Germinal center (tissue), 1 donor: Measurements from ENCODE around the gene CHD1.

Experiments used
- DNase-seq: peaks from one replicate; pipeline ENCODE4 v3.0.0; 2012; ENCODE audit warnings: mixed read lengths, low spot score

CHD1 gene

GRCh38 chr5:98935206-98935605 lies 6.4 kb upstream of the CHD1 start:
- DNase-seq, result no peak

GRCh38 chr5:98934546-98934945 lies 5.7 kb upstream of the CHD1 start:
- no peak for DNase-seq

- peak; percentile 15 for DNase-seq
Observed at GRCh38 chr5:98933445-98934072, 4.8 kb upstream of the CHD1 start.

DNA sequence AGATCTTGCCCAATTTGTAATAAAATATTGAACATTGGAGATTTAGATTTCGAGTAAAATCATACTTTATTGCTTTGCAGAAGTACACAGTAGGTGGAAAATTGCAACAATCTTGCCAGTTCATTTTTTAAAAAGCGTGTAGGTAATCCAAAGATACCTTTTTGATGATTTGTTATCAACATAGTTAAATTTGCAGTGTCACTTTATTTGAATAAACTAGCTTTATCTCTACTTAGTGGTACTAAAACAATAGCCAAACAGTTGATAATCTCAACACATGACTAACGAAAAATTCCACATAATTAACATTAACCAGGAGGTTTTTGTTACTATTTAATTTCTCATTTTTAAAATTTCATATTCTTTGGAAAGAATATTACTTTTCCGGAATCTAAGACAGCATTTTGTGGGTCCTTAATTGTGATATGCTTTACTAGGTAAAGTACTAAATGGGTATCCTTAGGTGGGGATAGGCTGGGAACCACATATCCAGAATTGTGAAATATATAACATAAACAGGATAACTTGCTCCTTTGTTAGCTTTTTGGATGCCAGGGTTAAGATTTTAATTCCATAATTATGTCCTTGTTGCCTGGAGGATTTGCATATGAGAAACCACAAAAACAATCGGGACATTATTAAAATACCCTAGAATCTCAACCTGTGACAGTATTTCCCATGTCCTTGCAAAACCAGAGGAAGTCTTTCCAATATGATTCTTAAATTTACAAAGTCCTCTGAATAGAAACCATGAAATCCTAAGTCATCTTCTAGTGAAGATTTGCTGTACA lies 2.4 kb upstream of the CHD1 start:
- no peak for DNase-seq

DNA sequence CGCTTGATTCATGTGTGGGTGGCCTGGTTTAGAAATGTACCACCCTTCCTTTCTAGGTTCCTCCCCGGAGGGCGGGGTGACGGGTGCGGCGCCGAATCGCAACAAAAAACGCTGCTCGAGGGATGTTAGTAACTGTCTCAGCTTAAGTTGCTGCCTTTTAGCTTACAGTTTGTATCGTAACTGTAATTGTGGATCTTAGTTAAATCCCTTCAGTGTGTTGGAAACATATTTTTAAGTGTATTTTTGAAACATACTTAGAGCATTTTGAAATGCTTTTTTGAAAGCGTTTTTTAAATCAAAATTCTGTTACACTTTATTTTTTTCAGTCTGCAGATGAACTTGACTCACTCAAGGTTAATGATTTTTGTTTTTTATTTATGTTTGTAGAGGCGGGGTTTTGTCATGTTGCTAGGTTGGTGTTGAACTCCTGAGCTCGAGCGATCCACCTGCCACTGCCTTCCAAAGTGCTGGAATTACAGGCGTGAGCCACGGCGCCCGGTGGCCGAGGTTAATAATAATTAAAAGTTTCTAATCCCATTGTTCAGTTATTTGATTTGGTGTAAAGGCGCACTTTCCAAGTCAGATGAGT lies 997 bp upstream of the CHD1 start:
- DNase-seq, result no peak

DNA sequence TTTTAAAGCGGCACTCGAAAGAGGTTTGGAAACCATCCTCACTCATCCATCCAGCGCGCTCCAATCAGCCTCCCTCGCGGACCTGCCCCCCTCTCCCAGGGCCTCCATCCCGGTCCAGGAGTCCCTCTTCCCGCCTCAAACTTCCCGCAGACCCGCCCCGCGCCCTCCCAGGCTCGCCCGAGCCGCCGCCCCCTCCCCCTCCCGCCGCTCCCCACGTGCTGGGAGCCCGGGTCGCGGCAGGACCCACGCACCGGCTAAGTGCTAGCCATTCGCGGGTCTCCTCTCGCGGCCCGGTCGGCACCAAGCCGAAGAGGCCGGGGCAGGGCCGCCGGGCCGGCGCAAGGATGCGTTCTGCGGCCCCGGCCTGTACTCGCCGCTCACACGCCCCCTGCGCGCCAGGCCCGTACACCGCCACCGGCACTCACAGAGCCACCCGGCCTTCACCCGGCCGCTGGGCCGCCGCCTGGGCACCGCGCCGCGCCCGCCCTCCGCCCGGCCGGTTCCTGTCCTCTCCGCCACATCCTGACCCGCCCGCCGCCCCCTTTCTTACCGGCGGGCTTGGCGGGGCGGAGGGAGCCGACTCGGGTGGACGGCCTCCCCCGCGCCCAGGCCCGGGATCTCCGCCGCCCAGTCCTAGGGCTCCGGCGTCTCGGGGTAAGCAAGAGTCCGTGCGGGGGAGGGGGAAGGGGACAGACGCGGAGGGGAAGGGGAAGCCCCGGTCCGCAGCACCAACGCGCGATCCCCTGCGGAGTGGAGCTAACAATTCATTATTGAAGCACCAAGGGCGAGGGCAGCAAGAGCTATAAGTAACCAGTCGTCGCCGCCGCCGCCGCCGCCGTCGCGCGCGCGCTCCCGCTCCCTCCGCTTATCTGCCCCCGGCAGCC lies 576 bp downstream of the CHD1 start:
- DNase-seq, result peak; percentile 51

DNA sequence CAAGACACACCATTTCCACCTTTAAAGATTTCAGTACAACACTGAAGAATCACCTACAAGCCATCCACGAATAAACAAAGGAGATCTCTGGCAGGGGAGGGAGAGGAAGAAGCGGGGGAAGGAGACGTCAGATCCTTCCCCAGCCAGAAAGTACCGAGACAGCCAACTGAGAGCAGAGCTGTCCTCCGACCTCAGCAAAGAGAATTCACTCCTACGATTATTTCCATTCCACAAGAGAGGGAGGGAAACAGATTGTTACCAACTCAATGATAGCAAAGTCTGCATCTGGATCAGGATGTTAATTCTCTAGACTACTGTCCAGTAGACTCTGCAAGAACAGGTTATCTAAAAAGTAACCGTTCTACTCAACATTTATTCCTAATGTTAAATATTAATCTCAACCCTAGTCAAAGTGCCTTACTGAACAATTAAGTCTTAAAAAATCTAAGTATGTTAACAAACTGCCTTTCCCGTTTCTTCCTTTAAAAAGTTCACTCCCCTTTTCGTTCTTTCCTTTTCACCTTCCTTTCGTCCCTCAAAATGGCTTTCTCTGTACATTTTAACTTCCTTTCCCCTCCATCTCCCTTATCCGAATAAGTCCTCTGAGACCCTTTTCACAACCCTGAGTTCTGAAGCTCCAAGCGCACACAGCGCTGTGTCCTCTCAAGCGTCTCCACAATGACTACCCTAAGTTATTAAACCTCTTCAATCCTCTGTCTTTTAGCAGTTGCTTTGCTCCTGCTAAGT lies 1.4 kb downstream of the CHD1 start:
- peak; percentile 24 for DNase-seq

- no peak for DNase-seq
Observed at GRCh38 chr5:98923966-98924365, 4.8 kb downstream of the CHD1 start.

DNA sequence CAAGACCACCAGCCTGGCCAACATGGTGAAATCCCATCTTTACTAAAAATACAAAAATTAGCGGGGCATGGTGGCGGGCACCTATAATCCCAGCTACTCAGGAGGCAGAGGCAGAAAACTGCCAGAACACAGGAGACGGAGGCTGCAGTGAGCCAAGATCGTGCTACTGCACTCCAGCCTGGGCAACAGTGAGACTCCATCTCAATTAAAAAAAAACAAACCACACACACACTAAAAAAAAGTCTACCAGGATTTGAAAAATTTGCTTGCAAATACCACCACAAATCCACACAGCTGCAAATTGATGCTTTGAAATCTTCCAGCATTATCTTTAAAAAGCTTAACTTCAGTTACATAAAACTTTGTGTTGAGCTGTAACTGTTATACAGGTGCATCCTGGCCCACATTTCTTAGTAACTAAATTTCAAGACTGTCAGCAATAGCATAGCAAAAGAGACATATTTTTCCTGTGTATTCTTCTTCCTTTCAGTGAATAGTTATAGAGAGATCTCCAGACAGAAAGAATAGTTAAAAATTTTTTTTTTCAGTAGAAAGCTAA lies 6.8 kb downstream of the CHD1 start:
- no peak for DNase-seq

DNA sequence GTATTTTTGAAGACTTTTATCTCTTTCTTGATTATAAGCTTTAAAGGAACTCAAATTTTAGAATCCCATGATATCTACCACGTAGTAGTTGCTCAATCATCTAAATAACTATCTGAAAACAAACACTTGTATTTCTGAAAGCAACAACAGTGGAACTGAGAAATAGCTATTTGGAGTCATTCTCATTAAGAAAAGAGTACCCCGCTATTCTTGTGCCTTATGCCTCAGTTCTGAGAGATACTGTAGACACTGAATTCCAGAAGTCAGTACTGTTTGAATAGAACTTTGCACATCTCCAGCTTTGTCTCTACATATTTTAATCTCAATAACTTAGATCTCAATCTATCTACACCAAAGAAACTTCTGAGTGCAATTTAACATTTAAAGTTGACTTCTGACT lies 11.4 kb downstream of the CHD1 start:
- DNase-seq, result no peak

- no peak for DNase-seq
Observed at GRCh38 chr5:98916540-98916939, 12.3 kb downstream of the CHD1 start.

DNA sequence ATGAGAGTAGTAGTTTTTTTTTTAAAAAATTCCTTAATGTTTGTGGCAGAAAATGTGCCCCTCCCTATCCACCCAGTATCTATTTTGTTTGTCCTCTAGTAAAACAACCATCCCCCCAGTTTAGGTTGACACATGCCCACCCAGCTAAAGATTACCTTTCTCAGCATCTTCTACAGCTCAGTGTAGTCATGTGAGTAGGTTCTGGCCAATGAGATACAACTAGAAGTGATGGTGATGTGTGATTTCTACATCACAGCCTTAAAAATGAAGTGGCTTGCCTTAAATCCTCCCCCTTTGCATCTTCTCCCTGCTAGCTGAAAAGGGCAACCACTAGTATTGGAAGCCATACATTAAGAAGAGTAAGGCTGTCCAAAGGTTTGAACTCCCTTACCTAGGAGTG lies 14.9 kb downstream of the CHD1 start:
- DNase-seq, result no peak

GRCh38 chr5:98911280-98912040 lies 17.3 kb downstream of the CHD1 start:
- no peak for DNase-seq

GRCh38 chr5:98909363-98909762 lies 19.4 kb downstream of the CHD1 start:
- DNase-seq, result no peak

DNA sequence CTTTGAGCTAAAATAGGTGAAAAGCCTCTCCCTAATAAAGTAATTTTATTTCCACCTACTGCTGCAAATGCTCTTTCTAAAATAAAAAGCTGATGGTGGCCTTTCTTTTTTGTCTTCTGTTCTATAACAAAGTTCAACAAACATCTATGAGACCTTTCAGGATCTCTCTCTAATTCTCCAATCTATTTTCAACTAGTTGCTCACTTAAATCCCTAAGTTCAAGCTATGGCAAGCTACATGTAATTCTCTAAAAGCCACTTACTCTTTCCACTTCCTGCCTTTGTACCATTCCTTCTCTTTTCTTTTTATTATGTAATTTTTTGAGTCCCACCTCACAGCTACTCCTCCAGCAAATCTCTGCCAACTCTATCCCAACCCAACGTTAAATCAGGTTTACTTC lies 20.9 kb downstream of the CHD1 start:
- no peak for DNase-seq

DNA sequence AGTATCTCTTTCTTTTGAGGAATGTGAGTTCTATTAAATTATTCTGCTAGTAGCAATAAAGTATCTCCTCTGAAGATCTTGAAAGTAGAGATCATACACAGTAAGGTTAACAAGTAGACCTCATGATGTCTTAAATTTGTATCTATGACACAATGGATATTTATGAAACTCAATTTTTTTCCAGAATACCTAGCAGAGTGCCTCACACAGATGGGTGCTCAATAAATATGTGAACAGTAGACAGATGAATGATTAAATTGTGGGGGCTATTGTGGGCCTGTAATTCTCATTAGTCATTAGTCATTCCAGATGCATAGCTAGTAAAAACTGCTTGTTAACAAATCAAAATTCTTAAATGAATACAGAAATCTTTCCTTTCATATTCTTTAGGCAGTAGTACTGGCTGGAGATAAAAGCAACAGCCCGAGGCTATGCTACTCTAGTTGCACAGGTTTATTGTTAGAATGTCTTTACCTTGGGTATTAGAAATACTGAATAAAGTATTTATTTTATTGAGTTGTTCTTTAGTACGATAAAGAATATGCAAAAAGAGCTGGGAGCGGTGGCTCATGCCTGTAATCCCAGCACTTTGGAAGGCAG lies 22.0 kb downstream of the CHD1 start:
- no peak for DNase-seq

- peak; percentile 18 for DNase-seq
Observed at GRCh38 chr5:98905857-98906688, 22.7 kb downstream of the CHD1 start.

DNA sequence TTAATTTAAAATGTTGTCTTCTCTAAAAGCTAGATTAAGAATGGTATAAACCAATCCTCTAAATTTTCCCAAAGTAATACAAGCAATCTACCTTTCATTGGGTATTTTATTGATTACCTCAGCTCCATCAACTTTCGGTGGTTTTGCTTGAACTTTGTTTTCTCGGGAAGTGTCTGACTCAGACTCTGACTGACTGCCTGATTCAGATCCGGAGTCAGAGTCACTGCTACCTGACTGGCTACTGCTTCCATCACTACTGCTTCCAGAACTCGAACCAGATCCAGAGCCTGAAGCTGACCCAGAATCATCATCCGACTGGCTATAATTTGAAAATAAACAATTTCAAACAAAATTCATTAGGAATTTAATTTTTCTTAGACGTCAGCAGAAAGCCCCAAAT lies 24.0 kb downstream of the CHD1 start:
- no peak for DNase-seq

- no peak for DNase-seq
Observed at GRCh38 chr5:98902733-98903132, 26.1 kb downstream of the CHD1 start.
